H1 (cell line): ENCODE data around the gene PLXNB2. TPM values are rescaled to one million over a fixed set of nuclear protein-coding genes. Genes with fewer than 3 reads are reported as not detected.

ENCODE experiments used
- CTCF ChIA-PET: fragments of 300-600 bp; sonication (Branson Sonifier 250); formaldehyde crosslinking; loops from one replicate; lab custom pipeline; 2021; ENCODE audit not compliant: partially characterized antibody; lab: Charles Lee
- POLR2A ChIA-PET: fragments of 300-600 bp; sonication (Branson Sonifier 250); formaldehyde crosslinking; loops from one replicate; lab custom pipeline; 2021; ENCODE audit warnings: inconsistent platforms; ENCODE audit not compliant: partially characterized antibody; lab: Charles Lee
- DNase-seq, 2 experiments: peaks; one replicate each; pipeline versions ENCODE4 v3.0.0 to v3.0.0-alpha.2; 2010 to 2022; ENCODE audit warnings: low spot score in 2 of 2, low read depth in 1 of 2, mixed read lengths in 1 of 2
- FAIRE-seq: peaks from 2 replicates; lab custom pipeline; 2011; peaks lifted over from hg19 to GRCh38; lab: Jason Lieb, UNC
- H2AFZ ChIP-seq: 2 replicates; pipeline ENCODE4 v1.8.1; 2012; ENCODE audit warnings: low read length, inconsistent platforms
- H2AK5ac ChIP-seq: 2 replicates; pipeline ENCODE4 v1.6.1; 2013; ENCODE audit warnings: low read depth, low read length
- H2BK120ac ChIP-seq: replicated peaks from 2 replicates; pipeline ENCODE3; 2013; ENCODE audit warnings: low read depth, low read length, inconsistent platforms
- H2BK12ac ChIP-seq: 2 replicates; pipeline ENCODE4 v1.6.1; 2013; ENCODE audit warnings: low read depth, low read length
- H2BK15ac ChIP-seq: 2 replicates; pipeline ENCODE4 v1.6.1; 2013; ENCODE audit warnings: low read length
- H2BK20ac ChIP-seq: 2 replicates; pipeline ENCODE4 v1.6.1; 2013; ENCODE audit warnings: low read length
- H2BK5ac ChIP-seq: 2 replicates; pipeline ENCODE4 v1.6.1; 2013; ENCODE audit warnings: low read depth, low read length
- H3K14ac ChIP-seq: 2 replicates; pipeline ENCODE4 v1.6.1; 2013; ENCODE audit warnings: inconsistent platforms; ENCODE audit not compliant: insufficient read length
- H3K18ac ChIP-seq: 2 replicates; pipeline ENCODE4 v1.6.1; 2013; ENCODE audit warnings: low read length; ENCODE audit errors: extremely low read depth
- H3K23ac ChIP-seq: 2 replicates; pipeline ENCODE4 v1.6.1; 2013; ENCODE audit warnings: inconsistent platforms; ENCODE audit not compliant: insufficient read length
- H3K23me2 ChIP-seq: 2 replicates; pipeline ENCODE4 v1.6.1; 2013; ENCODE audit warnings: low read depth, low read length
- H3K27ac ChIP-seq: 2 replicates; pipeline ENCODE4 v1.6.1; 2011; ENCODE audit warnings: low read depth, low read length, inconsistent platforms
- H3K27me3 ChIP-seq, 4 experiments: replicated peaks in 1 of 4; 1 replicate in 1 of 4; 2 replicates in 3 of 4; pipeline versions ENCODE4 v1.6.1 to v1.8.1; 2011 to 2013; ENCODE audit warnings: low read length in 3 of 4, mild to moderate bottlenecking in 3 of 4, inconsistent platforms in 2 of 4, mixed read lengths in 2 of 4, moderate library complexity in 1 of 4; ENCODE audit not compliant: control insufficient read depth in 3 of 4, insufficient read depth in 3 of 4; ENCODE audit errors: extremely low read depth in 1 of 4
- H3K36me3 ChIP-seq, 4 experiments: 2 replicates each; pipeline versions ENCODE4 v1.6.1 to v1.8.1; 2011 to 2013; ENCODE audit warnings: mild to moderate bottlenecking in 4 of 4, low read length in 3 of 4, moderate library complexity in 2 of 4, control low read depth in 1 of 4, inconsistent platforms in 1 of 4; ENCODE audit not compliant: insufficient read depth in 4 of 4, control insufficient read depth in 2 of 4
- H3K4ac ChIP-seq: replicated peaks from 2 replicates; pipeline ENCODE3; 2013; ENCODE audit warnings: low read length, low read depth, mixed read lengths, inconsistent platforms; ENCODE audit not compliant: insufficient read length
- H3K4me1 ChIP-seq, 4 experiments: replicated peaks in 1 of 4; 1 replicate in 1 of 4; 2 replicates in 3 of 4; pipeline versions ENCODE4 v1.6.1 to v1.8.1; 2011 to 2013; ENCODE audit warnings: low read length in 3 of 4, inconsistent platforms in 2 of 4, mixed read lengths in 1 of 4; ENCODE audit not compliant: insufficient read depth in 4 of 4, control insufficient read depth in 3 of 4
- H3K4me2 ChIP-seq, 2 experiments: 2 replicates each; pipeline versions ENCODE4 v1.6.1 to v1.8.1; 2011 to 2013; ENCODE audit warnings: low read depth in 2 of 2, low read length in 2 of 2, control low read depth in 1 of 2, inconsistent platforms in 1 of 2, mild to moderate bottlenecking in 1 of 2; ENCODE audit not compliant: insufficient read depth in 1 of 2
- H3K4me3 ChIP-seq, 4 experiments: fragments of 200-600, 300-600 bp in 1 of 4; sonication (generic), shearing (Covaris generic), sonication (Bioruptor Twin) in 1 of 4; 2 replicates each; pipeline versions ENCODE4 v1.5.1 to v1.8.1; 2011 to 2016; ENCODE audit warnings: low read length in 4 of 4, low read depth in 3 of 4, control low read depth in 2 of 4, inconsistent platforms in 2 of 4, mild to moderate bottlenecking in 2 of 4, mixed read lengths in 1 of 4, moderate library complexity in 1 of 4; ENCODE audit not compliant: insufficient read depth in 2 of 4; ENCODE audit errors: extremely low read depth in 1 of 4
- H3K56ac ChIP-seq: replicated peaks from 2 replicates; pipeline ENCODE3; 2013; ENCODE audit warnings: low read depth, mild to moderate bottlenecking, mixed read lengths, low read length, inconsistent platforms; ENCODE audit not compliant: insufficient read length
- H3K79me1 ChIP-seq: 2 replicates; pipeline ENCODE4 v1.6.1; 2013; ENCODE audit warnings: low read depth, low read length, control low read depth
- H3K79me2 ChIP-seq, 2 experiments: 2 replicates each; pipeline versions ENCODE4 v1.6.1 to v1.8.1; 2012 to 2013; ENCODE audit warnings: low read length in 2 of 2, mild to moderate bottlenecking in 2 of 2, inconsistent platforms in 1 of 2; ENCODE audit not compliant: insufficient read depth in 2 of 2, control insufficient read depth in 1 of 2
- H3K9ac ChIP-seq, 4 experiments: replicated peaks in 1 of 4; 1 replicate in 1 of 4; 2 replicates in 3 of 4; pipeline versions ENCODE4 v1.6.1 to v1.8.1; 2011 to 2013; ENCODE audit warnings: low read depth in 3 of 4, low read length in 3 of 4, control low read depth in 2 of 4, mild to moderate bottlenecking in 2 of 4, moderate library complexity in 2 of 4, inconsistent platforms in 1 of 4; ENCODE audit errors: extremely low read depth in 1 of 4
- H3K9me3 ChIP-seq, 2 experiments: 2 replicates each; pipeline versions ENCODE4 v1.6.1 to v1.8.1; 2012 to 2013; ENCODE audit warnings: mild to moderate bottlenecking in 2 of 2, moderate library complexity in 2 of 2, control low read depth in 1 of 2, inconsistent platforms in 1 of 2, low read depth in 1 of 2, low read length in 1 of 2, mixed read lengths in 1 of 2; ENCODE audit not compliant: insufficient read depth in 2 of 2
- H4K20me1 ChIP-seq, 2 experiments: replicated peaks in 1 of 2; 2 replicates each; pipeline versions ENCODE3 to v1.8.1; 2011 to 2013; ENCODE audit warnings: inconsistent platforms in 2 of 2, low read length in 2 of 2, mild to moderate bottlenecking in 1 of 2; ENCODE audit not compliant: insufficient read depth in 2 of 2, control insufficient read depth in 1 of 2
- H4K5ac ChIP-seq: 2 replicates; pipeline ENCODE4 v1.6.1; 2013; ENCODE audit warnings: low read length, low read depth, mixed read lengths, inconsistent platforms; ENCODE audit not compliant: insufficient read length
- H4K8ac ChIP-seq: 2 replicates; pipeline ENCODE4 v1.8.0; 2013; ENCODE audit warnings: mild to moderate bottlenecking, moderate library complexity, low read length, inconsistent platforms; ENCODE audit not compliant: insufficient read depth; ENCODE audit errors: extremely low read depth
- H4K91ac ChIP-seq: replicated peaks from 2 replicates; pipeline ENCODE3; 2013; ENCODE audit warnings: low read length, mixed read lengths, inconsistent platforms; ENCODE audit not compliant: insufficient read length
- ASH2L ChIP-seq: fragments of 200-600, 300-600 bp; sonication (generic); IDR thresholded peaks from one replicate; pipeline ENCODE4 v1.7.1; 2017; ENCODE audit warnings: low read length
- CBX8 ChIP-seq: fragments of 300-800, 300-1000 bp; sonication (generic); IDR thresholded peaks from 2 replicates; pipeline ENCODE4 v1.7.1; 2016; ENCODE audit warnings: low read depth, low read length, borderline replicate concordance
- CTCF ChIP-seq, 3 experiments: IDR thresholded peaks; 1 replicate in 2 of 3; 2 replicates in 1 of 3; pipeline versions ENCODE4 v1.5.1 to v1.6.1; 2011; ENCODE audit warnings: low read length in 3 of 3, mild to moderate bottlenecking in 3 of 3, inconsistent platforms in 2 of 3, low read depth in 1 of 3, moderate library complexity in 1 of 3; ENCODE audit not compliant: insufficient read depth in 1 of 3; ENCODE audit errors: control extremely low read depth in 1 of 3
- EGR1 ChIP-seq: IDR thresholded peaks from 2 replicates; pipeline ENCODE4 v1.6.1; 2011; ENCODE audit warnings: low read depth, low read length, borderline replicate concordance
- EZH2 ChIP-seq: fragments of 200-600 bp; sonication (generic); IDR thresholded peaks from 2 replicates; pipeline ENCODE4 v1.7.1; 2012; ENCODE audit warnings: low read depth, mild to moderate bottlenecking, moderate library complexity, low read length, inconsistent platforms; ENCODE audit not compliant: severe bottlenecking
- FOSL1 ChIP-seq: IDR thresholded peaks from 2 replicates; pipeline ENCODE4 v1.6.1; 2011; ENCODE audit warnings: mild to moderate bottlenecking, low read depth, low read length, moderate library complexity; ENCODE audit not compliant: insufficient read depth
- PHF8 ChIP-seq: fragments of 200-600 bp; sonication (generic); conservative IDR thresholded peaks from 2 replicates; pipeline ENCODE4 v1.7.1; 2012; ENCODE audit warnings: low read depth, mild to moderate bottlenecking, inconsistent platforms, low read length, moderate library complexity
- RBBP5 ChIP-seq: IDR thresholded peaks from 2 replicates; pipeline ENCODE4 v1.7.1; 2012; ENCODE audit warnings: low read depth, mild to moderate bottlenecking, inconsistent platforms, low read length, moderate library complexity, borderline replicate concordance
- RNF2 ChIP-seq: fragments of 200-900, 300-1000 bp; sonication (generic); IDR thresholded peaks from 2 replicates; pipeline ENCODE4 v1.7.1; 2016; ENCODE audit warnings: borderline replicate concordance, low read depth, mild to moderate bottlenecking, antibody characterized with exemption, low read length; ENCODE audit not compliant: poor library complexity, severe bottlenecking; ENCODE audit errors: missing control alignments
- SP4 ChIP-seq: IDR thresholded peaks from 2 replicates; pipeline ENCODE4 v1.6.1; 2012; ENCODE audit warnings: low read length, inconsistent platforms
- SRF ChIP-seq: IDR thresholded peaks from 2 replicates; pipeline ENCODE4 v1.6.1; 2011; ENCODE audit warnings: mild to moderate bottlenecking, low read depth, low read length, moderate library complexity
- WGBS, 2 experiments: shearing (Covaris generic) in 1 of 2; methylation state at CpG; one replicate each; pipeline versions ENCODE4 v1.1.6 to v1.1.7; 2013 to 2015; ENCODE audit warnings: low lambda C conversion rate in 2 of 2, mixed read lengths in 2 of 2, inconsistent platforms in 1 of 2, low coverage in 1 of 2, missing lambda C conversion rate in 1 of 2; ENCODE audit not compliant: insufficient replicate concordance in 2 of 2, insufficient coverage in 1 of 2, insufficient read length in 1 of 2; ENCODE audit errors: extremely low coverage in 1 of 2, missing lambda C conversion rate in 1 of 2; 5-methylcytosine and 5-hydroxymethylcytosine counted together
- polyA plus RNA-seq, 7 experiments: library from polyadenylated mRNA; depleted of rRNA in 3 of 7; stranded (reverse) in 5 of 7; unstranded in 2 of 7; fragments of >200 nt in 5 of 7; fragments of 200-250 nt in 2 of 7; gene quantifications; 1 replicate in 5 of 7; 2 replicates in 1 of 7; 4 replicates in 1 of 7; pipeline versions ENCODE4 v1.2.1 to v1.2.3, GENCODE V29; 2011 to 2013; ENCODE audit warnings: missing spikeins in 2 of 7, mixed read lengths in 2 of 7
- total RNA-seq: library from RNA; stranded (reverse); fragmentation: NEBNext Ultra II Directional; extraction: Animal tissue kit (Norgen Biotek cat#: 25700); gene quantifications from 2 replicates; pipeline ENCODE4 v1.2.1, GENCODE V29; 2021

Gene PLXNB2
- total and polyA plus RNA-seq, 2 of the 8 experiments (the other 6 are each of a cell fraction or from before 2014, with no cell fraction given) = 58.3 to 92.8 TPM

- Histone ChIP-seq H2BK15ac (no peak overlapping the region), H3K4ac (no peak overlapping the region), H3K27ac (no peak overlapping the region), H3K56ac (no peak overlapping the region), H3K27me3 (no peaks in the 10 kb centered on the region; a peak in 2 of 7 replicates), H3K9ac (no peak overlapping the region), H3K4me3 (no peak overlapping the region), H3K4me2 (no peak overlapping the region), H3K36me3 (no peaks in the 10 kb centered on the region), H3K4me1 (peaks cover 3 to 41% (median 27%) of the 10 kb centered on the region in 4 experiments), H2AK5ac (no peak overlapping the region), H3K14ac (no peak overlapping the region), H3K23ac (no peak overlapping the region), H2AFZ (no peak overlapping the region), H2BK20ac (no peak overlapping the region), H2BK5ac (peak overlapping the region; percentile 9; the same call in 1 of the 2 replicates), H2BK120ac (no peak overlapping the region), H3K79me2 (peaks cover 0 to 14% of the 10 kb centered on the region in 2 experiments; a peak in 2 of 4 replicates), H3K23me2 (peaks cover 11% of the 10 kb centered on the region; the same call in 1 of the 2 replicates), H4K91ac (no peak overlapping the region), H3K9me3 (no peaks in the 10 kb centered on the region; a peak in 1 of 4 replicates), H4K8ac (no peak overlapping the region; the same call in 1 of the 2 replicates), H3K18ac (no peak overlapping the region), H4K5ac (no peak overlapping the region), H2BK12ac (no peak overlapping the region), H4K20me1 (peaks cover 8 to 27% of the 10 kb centered on the region in 2 experiments), H3K79me1 (peaks cover 4% of the 10 kb centered on the region)
- FAIRE-seq (no peak), DNase-seq (no peak)
- ChIA-PET CTCF (interaction anchor here (0.8 to 3.2 kb wide), 8 partner anchors 9 to 51 kb away, joined by 3 to 16 read pairs (median 6); no protein-coding TSS in a partner anchor), POLR2A (interaction anchor here (0.7 to 2.4 kb wide), 2 partner anchors 9 to 13 kb away, joined by 3 to 15 read pairs; no protein-coding TSS in a partner anchor)
- 93% methylated on average over 2 of the region's 7 CpGs; no CpG with 5 or more reads in 1 of the 2 experiments for WGBS, 2 experiments
- TF ChIP-seq CBX8 (no peak), SP4 (no peak), FOSL1 (no peak), CTCF (IDR thresholded peaks at IDR 0.05; ENCODE audit: control extremely low read depth in 1 of 3, insufficient read depth in 1 of 3, low read depth in 1 of 3, low read length in 3 of 3) (no peak), RBBP5 (no peak), EZH2 (no peak), ASH2L (no peak), PHF8 (no peak), RNF2 (no peak), EGR1 (no peak), SRF (no peak)
Measured at GRCh38 chr22:50303515-50303847, 4.0 kb downstream of the PLXNB2 start.
